Measurements from ENCODE around the gene KREMEN2. TPM values are rescaled to one million over a fixed set of nuclear protein-coding genes. Genes with fewer than 3 reads are reported as not detected.

Gene KREMEN2
- polyA plus RNA-seq, 2 of the 4 experiments (the other 2 are of a cell fraction), result 0.35 to 1.5 TPM

DNA sequence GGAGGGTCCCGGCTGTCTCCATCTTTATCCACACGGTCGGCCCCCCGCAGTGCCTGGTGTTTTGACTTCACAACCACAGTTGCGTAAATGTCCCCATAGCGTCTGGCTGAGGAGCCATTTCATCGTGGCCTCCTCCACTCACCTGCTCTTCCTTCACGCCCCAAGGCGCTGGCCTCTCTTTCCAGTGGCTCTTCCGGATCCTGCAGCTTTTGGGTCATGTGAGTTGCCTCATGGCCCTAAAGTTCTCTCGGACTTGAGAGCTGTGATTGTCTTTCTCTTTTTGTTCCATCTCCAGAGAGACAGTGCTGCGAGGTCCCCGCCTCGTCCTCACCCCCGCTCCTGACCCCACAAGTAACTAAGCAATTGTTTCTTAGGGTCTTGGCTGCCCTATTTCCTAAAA, 29.6 kb upstream of the KREMEN2 start (continued):
- TF ChIP-seq, protein P1, sequence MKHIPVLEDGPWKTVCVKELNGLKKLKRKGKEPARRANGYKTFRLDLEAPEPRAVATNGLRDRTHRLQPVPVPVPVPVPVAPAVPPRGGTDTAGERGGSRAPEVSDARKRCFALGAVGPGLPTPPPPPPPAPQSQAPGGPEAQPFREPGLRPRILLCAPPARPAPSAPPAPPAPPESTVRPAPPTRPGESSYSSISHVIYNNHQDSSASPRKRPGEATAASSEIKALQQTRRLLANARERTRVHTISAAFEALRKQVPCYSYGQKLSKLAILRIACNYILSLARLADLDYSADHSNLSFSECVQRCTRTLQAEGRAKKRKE (CRISPR knock-in tag; IDR thresholded peaks at IDR 0.05; ENCODE audit: low read depth), result no peak
- TF ChIP-seq RCOR1 (IDR thresholded peaks at IDR 0.05; ENCODE audit: low read depth, low read length) (no peak), POLR2A (IDR thresholded peaks at IDR 0.05; ENCODE audit: low read length) (no peak)

DNA sequence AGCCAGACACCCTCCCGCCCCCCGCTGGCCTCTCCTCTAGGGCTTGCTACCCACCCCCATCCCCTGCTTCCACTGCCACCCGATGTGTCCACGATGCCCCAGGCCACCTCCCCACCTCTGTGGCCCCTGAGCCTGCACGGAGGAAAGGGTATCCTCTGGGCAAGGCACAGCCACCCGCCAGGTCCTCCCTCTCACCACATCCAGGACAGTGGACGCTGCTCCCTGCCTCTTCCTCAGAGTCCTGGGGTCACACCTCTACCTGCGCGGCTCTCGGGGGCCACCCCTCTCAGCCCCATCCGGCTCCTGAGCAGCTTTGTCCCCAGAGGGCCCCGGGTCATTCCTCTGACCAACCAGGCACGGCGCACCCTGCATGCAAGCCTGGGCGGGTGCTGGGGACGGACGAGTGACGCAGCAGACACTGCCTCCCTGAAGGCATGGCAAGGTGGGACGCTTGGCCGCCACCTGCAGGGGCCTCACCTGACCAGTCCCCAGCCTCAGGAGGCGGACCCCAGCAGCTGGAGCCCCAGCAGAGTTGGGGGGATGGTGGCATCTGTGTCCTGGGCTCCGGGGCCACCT, 27.6 kb upstream of the KREMEN2 start:
- no peak overlapping the region for H3K4me2 ChIP-seq
- no peak overlapping the region for H3K27ac ChIP-seq
- ChIA-PET CTCF (interaction anchor here (0.8 to 19.4 kb wide), 3 partner anchors 8 to 25 kb away, joined by 3 to 190 read pairs (median 5); no protein-coding TSS in a partner anchor), POLR2A (no interaction called here)
- FAIRE-seq, result no peak
- DNase-seq (ENCODE audit: low read depth in 1 of 2, low spot score in 1 of 2), result no peak
- no peak for ATAC-seq
- H3K9me3 ChIP-seq, result no peaks in the 10 kb centered on the region
- TF ChIP-seq GATA3 (IDR thresholded peaks at IDR 0.05; ENCODE audit: borderline replicate concordance) (no peak), POLR2A (IDR thresholded peaks at IDR 0.05; ENCODE audit: low read length) (no peak), CHD4 (IDR thresholded peaks at IDR 0.05; ENCODE audit: borderline replicate concordance) (no peak), JUN (IDR thresholded peaks at IDR 0.05) (no peak), CHD2 (IDR thresholded peaks at IDR 0.05; ENCODE audit: low read length, partially characterized antibody) (no peak)
- H3K4me3 ChIP-seq, result no peak overlapping the region
- 75% methylated on average over 9 of the region's 22 CpGs for WGBS (ENCODE audit: missing lambda C conversion rate)
- no peaks in the 10 kb centered on the region for H3K4me1 ChIP-seq

DNA sequence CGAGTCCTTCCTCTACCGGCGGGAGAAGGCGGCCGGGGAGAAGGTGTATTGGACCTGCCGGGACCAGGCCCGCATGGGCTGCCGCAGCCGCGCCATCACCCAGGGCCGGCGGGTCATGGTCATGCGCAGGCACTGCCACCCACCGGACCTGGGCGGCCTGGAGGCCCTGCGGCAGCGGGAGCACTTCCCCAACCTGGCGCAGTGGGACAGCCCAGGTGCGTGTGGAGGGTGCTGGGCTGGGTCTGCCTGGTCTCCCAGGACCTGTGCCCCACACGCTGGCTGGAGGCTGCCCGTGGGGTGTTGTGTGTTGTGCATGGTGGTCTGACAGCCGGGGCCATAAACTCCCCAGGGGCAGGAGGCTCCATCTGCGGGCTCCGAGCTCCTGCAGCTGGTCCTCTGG, 26.9 kb upstream of the KREMEN2 start:
- ATAC-seq (no peak; a peak in 1 of 6 replicates), DNase-seq (ENCODE audit: low read depth in 1 of 2, low spot score in 1 of 2) (no peak), FAIRE-seq (no peak)
- H3K4me3 ChIP-seq, result no peak overlapping the region
- POLR2A ChIA-PET, result no interaction called here
- H3K27ac ChIP-seq, result no peak overlapping the region
- no peaks in the 10 kb centered on the region for H3K4me1 ChIP-seq
- 96% methylated on average over 21 of the region's 24 CpGs for WGBS (ENCODE audit: missing lambda C conversion rate)
- TF ChIP-seq JUN (IDR thresholded peaks at IDR 0.05), result no peak
- TF ChIP-seq RFX5 (IDR thresholded peaks at IDR 0.05), result no peak
- TF ChIP-seq KDM5A (IDR thresholded peaks at IDR 0.05), result no peak
- no peak for TF ChIP-seq KDM1A (IDR thresholded peaks at IDR 0.05; ENCODE audit: low read depth)
- TF ChIP-seq, protein P2, sequence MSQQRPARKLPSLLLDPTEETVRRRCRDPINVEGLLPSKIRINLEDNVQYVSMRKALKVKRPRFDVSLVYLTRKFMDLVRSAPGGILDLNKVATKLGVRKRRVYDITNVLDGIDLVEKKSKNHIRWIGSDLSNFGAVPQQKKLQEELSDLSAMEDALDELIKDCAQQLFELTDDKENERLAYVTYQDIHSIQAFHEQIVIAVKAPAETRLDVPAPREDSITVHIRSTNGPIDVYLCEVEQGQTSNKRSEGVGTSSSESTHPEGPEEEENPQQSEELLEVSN (IDR thresholded peaks at IDR 0.05; ENCODE audit: borderline replicate concordance, low read depth), result no peak
- TF ChIP-seq GATA3 (IDR thresholded peaks at IDR 0.05; ENCODE audit: borderline replicate concordance), result no peak
- TF ChIP-seq, protein P3, sequence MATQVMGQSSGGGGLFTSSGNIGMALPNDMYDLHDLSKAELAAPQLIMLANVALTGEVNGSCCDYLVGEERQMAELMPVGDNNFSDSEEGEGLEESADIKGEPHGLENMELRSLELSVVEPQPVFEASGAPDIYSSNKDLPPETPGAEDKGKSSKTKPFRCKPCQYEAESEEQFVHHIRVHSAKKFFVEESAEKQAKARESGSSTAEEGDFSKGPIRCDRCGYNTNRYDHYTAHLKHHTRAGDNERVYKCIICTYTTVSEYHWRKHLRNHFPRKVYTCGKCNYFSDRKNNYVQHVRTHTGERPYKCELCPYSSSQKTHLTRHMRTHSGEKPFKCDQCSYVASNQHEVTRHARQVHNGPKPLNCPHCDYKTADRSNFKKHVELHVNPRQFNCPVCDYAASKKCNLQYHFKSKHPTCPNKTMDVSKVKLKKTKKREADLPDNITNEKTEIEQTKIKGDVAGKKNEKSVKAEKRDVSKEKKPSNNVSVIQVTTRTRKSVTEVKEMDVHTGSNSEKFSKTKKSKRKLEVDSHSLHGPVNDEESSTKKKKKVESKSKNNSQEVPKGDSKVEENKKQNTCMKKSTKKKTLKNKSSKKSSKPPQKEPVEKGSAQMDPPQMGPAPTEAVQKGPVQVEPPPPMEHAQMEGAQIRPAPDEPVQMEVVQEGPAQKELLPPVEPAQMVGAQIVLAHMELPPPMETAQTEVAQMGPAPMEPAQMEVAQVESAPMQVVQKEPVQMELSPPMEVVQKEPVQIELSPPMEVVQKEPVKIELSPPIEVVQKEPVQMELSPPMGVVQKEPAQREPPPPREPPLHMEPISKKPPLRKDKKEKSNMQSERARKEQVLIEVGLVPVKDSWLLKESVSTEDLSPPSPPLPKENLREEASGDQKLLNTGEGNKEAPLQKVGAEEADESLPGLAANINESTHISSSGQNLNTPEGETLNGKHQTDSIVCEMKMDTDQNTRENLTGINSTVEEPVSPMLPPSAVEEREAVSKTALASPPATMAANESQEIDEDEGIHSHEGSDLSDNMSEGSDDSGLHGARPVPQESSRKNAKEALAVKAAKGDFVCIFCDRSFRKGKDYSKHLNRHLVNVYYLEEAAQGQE (IDR thresholded peaks at IDR 0.05), result no peak
- no peak overlapping the region for H3K4me2 ChIP-seq
- H3K9me3 ChIP-seq, result no peaks in the 10 kb centered on the region
- CTCF ChIA-PET, result interaction anchor here (0.6 to 19.4 kb wide), 4 partner anchors 9 to 55 kb away, joined by 3 to 190 read pairs (median 4); no protein-coding TSS in a partner anchor

DNA sequence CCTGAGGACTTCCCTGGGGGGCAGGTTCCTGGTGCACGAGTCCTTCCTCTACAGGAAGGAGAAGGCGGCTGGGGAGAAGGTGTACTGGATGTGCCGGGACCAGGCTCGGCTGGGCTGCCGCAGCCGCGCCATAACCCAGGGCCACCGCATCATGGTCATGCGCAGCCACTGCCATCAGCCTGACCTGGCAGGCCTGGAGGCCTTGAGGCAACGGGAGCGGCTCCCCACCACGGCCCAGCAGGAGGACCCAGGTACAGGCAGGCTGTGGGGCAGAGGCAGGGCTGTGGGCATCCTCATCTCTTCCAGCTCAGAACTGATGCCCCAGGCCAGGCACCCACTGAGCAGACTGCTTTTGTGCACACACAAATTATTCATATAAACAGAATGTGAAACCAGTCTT, 25.9 kb upstream of the KREMEN2 start:
- CTCF ChIA-PET, result interaction anchor here (1.3 to 19.4 kb wide), 2 partner anchors 10 to 54 kb away, joined by 3 to 190 read pairs; no protein-coding TSS in a partner anchor
- no peak for TF ChIP-seq NFE2L2 (conservative IDR thresholded peaks at IDR 0.05; ENCODE audit: low read length)
- Histone ChIP-seq H3K27ac (no peak overlapping the region), H3K9me3 (no peaks in the 10 kb centered on the region), H3K4me2 (no peak overlapping the region), H3K4me3 (no peak overlapping the region), H3K4me1 (no peaks in the 10 kb centered on the region)
- no peak for DNase-seq (ENCODE audit: low read depth in 1 of 2, low spot score in 1 of 2)
- POLR2A ChIA-PET, result no interaction called here
- WGBS (ENCODE audit: missing lambda C conversion rate), result 96% methylated on average over 12 of the region's 12 CpGs
- no peak for ATAC-seq
- no peak for FAIRE-seq
